Activated naive CD4-positive, alpha-beta T cell treated with anti-CD3 and anti-CD28 coated beads, Interleukin-2, amount 50 U/mL, for 16 hours (primary cell): ENCODE results near the gene UBFD1.

ENCODE experiments used
- DNase-seq: peaks from one replicate; pipeline ENCODE4 v3.0.0-alpha.2; 2020

UBFD1 gene

DNA sequence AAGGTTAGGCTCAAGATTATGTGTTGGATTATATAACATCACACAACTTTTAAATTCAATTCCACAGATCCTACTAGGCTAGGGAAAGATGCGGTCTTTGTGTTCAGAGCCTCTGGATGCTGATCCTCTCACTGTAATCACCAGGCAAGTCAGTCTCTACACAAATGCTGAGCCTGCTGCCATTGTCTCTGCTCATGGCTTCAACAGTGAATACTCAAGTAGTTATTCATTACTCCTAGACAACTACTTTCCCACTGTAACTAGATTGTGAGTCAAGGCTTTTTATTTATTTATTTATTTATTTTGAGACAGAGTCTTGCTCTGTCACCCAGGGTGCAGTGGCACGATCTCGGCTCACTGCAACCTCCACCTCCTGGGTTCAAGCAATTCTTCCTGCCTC, 54.4 kb downstream of the UBFD1 start:
- DNase-seq, result no peak

GRCh38 chr16:23615805-23616204, 58.3 kb downstream of the UBFD1 start:
- no peak for DNase-seq
